H1 (cell line): ENCODE results near the gene CST1. TPM values are rescaled to one million over a fixed set of nuclear protein-coding genes. Genes with fewer than 3 reads are reported as not detected.

Experiments
- CTCF ChIA-PET: fragments of 300-600 bp; sonication (Branson Sonifier 250); formaldehyde crosslinking; loops from one replicate; lab custom pipeline; 2021; ENCODE audit not compliant: partially characterized antibody; lab: Charles Lee
- POLR2A ChIA-PET: fragments of 300-600 bp; sonication (Branson Sonifier 250); formaldehyde crosslinking; loops from one replicate; lab custom pipeline; 2021; ENCODE audit warnings: inconsistent platforms; ENCODE audit not compliant: partially characterized antibody; lab: Charles Lee
- DNase-seq, 2 experiments: peaks; one replicate each; pipeline versions ENCODE4 v3.0.0 to v3.0.0-alpha.2; 2010 to 2022; ENCODE audit warnings: low spot score in 2 of 2, low read depth in 1 of 2, mixed read lengths in 1 of 2
- FAIRE-seq: peaks from 2 replicates; lab custom pipeline; 2011; peaks lifted over from hg19 to GRCh38; lab: Jason Lieb, UNC
- H2AFZ ChIP-seq: 2 replicates; pipeline ENCODE4 v1.8.1; 2012; ENCODE audit warnings: low read length, inconsistent platforms
- H2AK5ac ChIP-seq: 2 replicates; pipeline ENCODE4 v1.6.1; 2013; ENCODE audit warnings: low read depth, low read length
- H2BK120ac ChIP-seq: replicated peaks from 2 replicates; pipeline ENCODE3; 2013; ENCODE audit warnings: low read depth, low read length, inconsistent platforms
- H2BK12ac ChIP-seq: 2 replicates; pipeline ENCODE4 v1.6.1; 2013; ENCODE audit warnings: low read depth, low read length
- H2BK15ac ChIP-seq: 2 replicates; pipeline ENCODE4 v1.6.1; 2013; ENCODE audit warnings: low read length
- H2BK20ac ChIP-seq: 2 replicates; pipeline ENCODE4 v1.6.1; 2013; ENCODE audit warnings: low read length
- H2BK5ac ChIP-seq: 2 replicates; pipeline ENCODE4 v1.6.1; 2013; ENCODE audit warnings: low read depth, low read length
- H3K14ac ChIP-seq: 2 replicates; pipeline ENCODE4 v1.6.1; 2013; ENCODE audit warnings: inconsistent platforms; ENCODE audit not compliant: insufficient read length
- H3K18ac ChIP-seq: 2 replicates; pipeline ENCODE4 v1.6.1; 2013; ENCODE audit warnings: low read length; ENCODE audit errors: extremely low read depth
- H3K23ac ChIP-seq: 2 replicates; pipeline ENCODE4 v1.6.1; 2013; ENCODE audit warnings: inconsistent platforms; ENCODE audit not compliant: insufficient read length
- H3K23me2 ChIP-seq: 2 replicates; pipeline ENCODE4 v1.6.1; 2013; ENCODE audit warnings: low read depth, low read length
- H3K27ac ChIP-seq: 2 replicates; pipeline ENCODE4 v1.6.1; 2011; ENCODE audit warnings: low read depth, low read length, inconsistent platforms
- H3K27me3 ChIP-seq, 4 experiments: replicated peaks in 1 of 4; 1 replicate in 1 of 4; 2 replicates in 3 of 4; pipeline versions ENCODE4 v1.6.1 to v1.8.1; 2011 to 2013; ENCODE audit warnings: low read length in 3 of 4, mild to moderate bottlenecking in 3 of 4, inconsistent platforms in 2 of 4, mixed read lengths in 2 of 4, moderate library complexity in 1 of 4; ENCODE audit not compliant: control insufficient read depth in 3 of 4, insufficient read depth in 3 of 4; ENCODE audit errors: extremely low read depth in 1 of 4
- H3K36me3 ChIP-seq, 4 experiments: 2 replicates each; pipeline versions ENCODE4 v1.6.1 to v1.8.1; 2011 to 2013; ENCODE audit warnings: mild to moderate bottlenecking in 4 of 4, low read length in 3 of 4, moderate library complexity in 2 of 4, control low read depth in 1 of 4, inconsistent platforms in 1 of 4; ENCODE audit not compliant: insufficient read depth in 4 of 4, control insufficient read depth in 2 of 4
- H3K4ac ChIP-seq: replicated peaks from 2 replicates; pipeline ENCODE3; 2013; ENCODE audit warnings: low read length, low read depth, mixed read lengths, inconsistent platforms; ENCODE audit not compliant: insufficient read length
- H3K4me1 ChIP-seq, 4 experiments: replicated peaks in 1 of 4; 1 replicate in 1 of 4; 2 replicates in 3 of 4; pipeline versions ENCODE4 v1.6.1 to v1.8.1; 2011 to 2013; ENCODE audit warnings: low read length in 3 of 4, inconsistent platforms in 2 of 4, mixed read lengths in 1 of 4; ENCODE audit not compliant: insufficient read depth in 4 of 4, control insufficient read depth in 3 of 4
- H3K4me2 ChIP-seq, 2 experiments: 2 replicates each; pipeline versions ENCODE4 v1.6.1 to v1.8.1; 2011 to 2013; ENCODE audit warnings: low read depth in 2 of 2, low read length in 2 of 2, control low read depth in 1 of 2, inconsistent platforms in 1 of 2, mild to moderate bottlenecking in 1 of 2; ENCODE audit not compliant: insufficient read depth in 1 of 2
- H3K4me3 ChIP-seq, 4 experiments: fragments of 200-600, 300-600 bp in 1 of 4; sonication (generic), shearing (Covaris generic), sonication (Bioruptor Twin) in 1 of 4; 2 replicates each; pipeline versions ENCODE4 v1.5.1 to v1.8.1; 2011 to 2016; ENCODE audit warnings: low read length in 4 of 4, low read depth in 3 of 4, control low read depth in 2 of 4, inconsistent platforms in 2 of 4, mild to moderate bottlenecking in 2 of 4, mixed read lengths in 1 of 4, moderate library complexity in 1 of 4; ENCODE audit not compliant: insufficient read depth in 2 of 4; ENCODE audit errors: extremely low read depth in 1 of 4
- H3K56ac ChIP-seq: replicated peaks from 2 replicates; pipeline ENCODE3; 2013; ENCODE audit warnings: low read depth, mild to moderate bottlenecking, mixed read lengths, low read length, inconsistent platforms; ENCODE audit not compliant: insufficient read length
- H3K79me1 ChIP-seq: 2 replicates; pipeline ENCODE4 v1.6.1; 2013; ENCODE audit warnings: low read depth, low read length, control low read depth
- H3K79me2 ChIP-seq, 2 experiments: 2 replicates each; pipeline versions ENCODE4 v1.6.1 to v1.8.1; 2012 to 2013; ENCODE audit warnings: low read length in 2 of 2, mild to moderate bottlenecking in 2 of 2, inconsistent platforms in 1 of 2; ENCODE audit not compliant: insufficient read depth in 2 of 2, control insufficient read depth in 1 of 2
- H3K9ac ChIP-seq, 4 experiments: replicated peaks in 1 of 4; 1 replicate in 1 of 4; 2 replicates in 3 of 4; pipeline versions ENCODE4 v1.6.1 to v1.8.1; 2011 to 2013; ENCODE audit warnings: low read depth in 3 of 4, low read length in 3 of 4, control low read depth in 2 of 4, mild to moderate bottlenecking in 2 of 4, moderate library complexity in 2 of 4, inconsistent platforms in 1 of 4; ENCODE audit errors: extremely low read depth in 1 of 4
- H3K9me3 ChIP-seq, 2 experiments: 2 replicates each; pipeline versions ENCODE4 v1.6.1 to v1.8.1; 2012 to 2013; ENCODE audit warnings: mild to moderate bottlenecking in 2 of 2, moderate library complexity in 2 of 2, control low read depth in 1 of 2, inconsistent platforms in 1 of 2, low read depth in 1 of 2, low read length in 1 of 2, mixed read lengths in 1 of 2; ENCODE audit not compliant: insufficient read depth in 2 of 2
- H4K20me1 ChIP-seq, 2 experiments: replicated peaks in 1 of 2; 2 replicates each; pipeline versions ENCODE3 to v1.8.1; 2011 to 2013; ENCODE audit warnings: inconsistent platforms in 2 of 2, low read length in 2 of 2, mild to moderate bottlenecking in 1 of 2; ENCODE audit not compliant: insufficient read depth in 2 of 2, control insufficient read depth in 1 of 2
- H4K5ac ChIP-seq: 2 replicates; pipeline ENCODE4 v1.6.1; 2013; ENCODE audit warnings: low read length, low read depth, mixed read lengths, inconsistent platforms; ENCODE audit not compliant: insufficient read length
- H4K8ac ChIP-seq: 2 replicates; pipeline ENCODE4 v1.8.0; 2013; ENCODE audit warnings: mild to moderate bottlenecking, moderate library complexity, low read length, inconsistent platforms; ENCODE audit not compliant: insufficient read depth; ENCODE audit errors: extremely low read depth
- H4K91ac ChIP-seq: replicated peaks from 2 replicates; pipeline ENCODE3; 2013; ENCODE audit warnings: low read length, mixed read lengths, inconsistent platforms; ENCODE audit not compliant: insufficient read length
- BACH1 ChIP-seq: IDR thresholded peaks from 2 replicates; pipeline ENCODE4 v1.6.1; 2012; ENCODE audit warnings: low read length, improper control_type of control experiment
- BCL11A ChIP-seq, 2 experiments: IDR thresholded peaks; one replicate each; pipeline ENCODE4 v1.6.1; 2011; ENCODE audit warnings: low read depth in 2 of 2, low read length in 2 of 2, mild to moderate bottlenecking in 2 of 2
- CHD2 ChIP-seq: IDR thresholded peaks from 2 replicates; pipeline ENCODE4 v1.6.1; 2012; ENCODE audit warnings: low read length, improper control_type of control experiment
- CTCF ChIP-seq, 3 experiments: IDR thresholded peaks; 1 replicate in 2 of 3; 2 replicates in 1 of 3; pipeline versions ENCODE4 v1.5.1 to v1.6.1; 2011; ENCODE audit warnings: low read length in 3 of 3, mild to moderate bottlenecking in 3 of 3, inconsistent platforms in 2 of 3, low read depth in 1 of 3, moderate library complexity in 1 of 3; ENCODE audit not compliant: insufficient read depth in 1 of 3; ENCODE audit errors: control extremely low read depth in 1 of 3
- GABPA ChIP-seq: IDR thresholded peaks from 2 replicates; pipeline ENCODE4 v1.6.1; 2011; ENCODE audit warnings: mild to moderate bottlenecking, low read length, moderate library complexity, borderline replicate concordance; ENCODE audit not compliant: insufficient read depth
- HDAC2 ChIP-seq, 2 experiments: fragments of 300-600 bp in 1 of 2; sonication (generic) in 1 of 2; IDR thresholded peaks; 2 replicates each; pipeline ENCODE4 v1.6.1; 2011 to 2012; ENCODE audit warnings: low read depth in 2 of 2, low read length in 2 of 2, mild to moderate bottlenecking in 2 of 2, moderate library complexity in 2 of 2, borderline replicate concordance in 1 of 2, inconsistent platforms in 1 of 2
- SP1 ChIP-seq: IDR thresholded peaks from 2 replicates; pipeline ENCODE4 v1.6.1; 2011; ENCODE audit warnings: low read depth, low read length
- TCF12 ChIP-seq: IDR thresholded peaks from 2 replicates; pipeline ENCODE4 v1.6.1; 2011; ENCODE audit warnings: low read depth, mild to moderate bottlenecking, low read length
- WGBS, 2 experiments: shearing (Covaris generic) in 1 of 2; methylation state at CpG; one replicate each; pipeline versions ENCODE4 v1.1.6 to v1.1.7; 2013 to 2015; ENCODE audit warnings: low lambda C conversion rate in 2 of 2, mixed read lengths in 2 of 2, inconsistent platforms in 1 of 2, low coverage in 1 of 2, missing lambda C conversion rate in 1 of 2; ENCODE audit not compliant: insufficient replicate concordance in 2 of 2, insufficient coverage in 1 of 2, insufficient read length in 1 of 2; ENCODE audit errors: extremely low coverage in 1 of 2, missing lambda C conversion rate in 1 of 2; 5-methylcytosine and 5-hydroxymethylcytosine counted together
- polyA plus RNA-seq, 7 experiments: library from polyadenylated mRNA; depleted of rRNA in 3 of 7; stranded (reverse) in 5 of 7; unstranded in 2 of 7; fragments of >200 nt in 5 of 7; fragments of 200-250 nt in 2 of 7; gene quantifications; 1 replicate in 5 of 7; 2 replicates in 1 of 7; 4 replicates in 1 of 7; pipeline versions ENCODE4 v1.2.1 to v1.2.3, GENCODE V29; 2011 to 2013; ENCODE audit warnings: missing spikeins in 2 of 7, mixed read lengths in 2 of 7
- total RNA-seq: library from RNA; stranded (reverse); fragmentation: NEBNext Ultra II Directional; extraction: Animal tissue kit (Norgen Biotek cat#: 25700); gene quantifications from 2 replicates; pipeline ENCODE4 v1.2.1, GENCODE V29; 2021
- TF ChIP-seq, protein P1 (sequence below): IDR thresholded peaks from 2 replicates; pipeline ENCODE4 v1.6.1; 2011; ENCODE audit warnings: low read length, improper control_type of control experiment

The CST1 gene
- total and polyA plus RNA-seq, 2 of the 8 experiments (the other 6 are each of a cell fraction or from before 2014, with no cell fraction given) = 2.3 to 2.9 TPM

DNA sequence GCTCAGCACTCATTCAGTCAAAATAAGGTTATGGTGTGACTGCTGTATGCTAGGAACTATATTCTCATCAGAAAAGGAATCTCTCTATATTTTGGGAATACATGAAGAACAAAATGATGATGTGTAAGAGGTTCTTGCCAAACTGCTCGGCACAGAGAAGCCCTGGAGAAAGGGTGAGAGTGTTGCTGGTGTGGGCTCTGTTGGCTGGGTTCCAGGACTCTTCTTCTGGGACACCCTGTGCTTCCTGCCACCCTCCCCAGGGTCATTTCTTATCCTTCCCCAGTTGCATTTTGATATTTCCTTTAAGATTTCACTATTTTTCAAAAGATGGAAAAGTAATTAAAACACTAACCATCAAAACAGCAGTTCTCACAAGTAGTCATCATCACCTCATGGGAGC, 28.8 kb downstream of the CST1 start:
- H3K4me3 ChIP-seq = no peak overlapping the region
- no peak overlapping the region for H3K9ac ChIP-seq
- no peak overlapping the region for H2AFZ ChIP-seq
- H3K4me2 ChIP-seq = no peak overlapping the region
- peaks cover 10% of the 10 kb centered on the region; the same call in 1 of the 2 replicates for H3K23me2 ChIP-seq
- H3K4me1 ChIP-seq = no peaks in the 10 kb centered on the region
- H3K14ac ChIP-seq = no peak overlapping the region
- H4K91ac ChIP-seq = no peak overlapping the region
- peaks cover 0 to 4% of the 10 kb centered on the region in 2 experiments for H4K20me1 ChIP-seq
- no peak overlapping the region for H2BK5ac ChIP-seq
- CTCF ChIA-PET = interaction anchor here (0.6 to 1.2 kb wide), 2 partner anchors 111 to 215 kb away, joined by 3 read pairs; no protein-coding TSS in a partner anchor
- no peak overlapping the region for H3K4ac ChIP-seq
- H2BK20ac ChIP-seq = no peak overlapping the region
- H2AK5ac ChIP-seq = no peak overlapping the region
- no peak overlapping the region for H2BK120ac ChIP-seq
- H3K56ac ChIP-seq = no peak overlapping the region
- no peak overlapping the region for H3K27ac ChIP-seq
- H3K9me3 ChIP-seq = no peaks in the 10 kb centered on the region
- no peak overlapping the region for H2BK15ac ChIP-seq
- no peak overlapping the region for H3K23ac ChIP-seq
- POLR2A ChIA-PET = no interaction called here
- H3K18ac ChIP-seq = no peak overlapping the region
- no peaks in the 10 kb centered on the region for H3K79me1 ChIP-seq
- no peak for TF ChIP-seq CHD2
- TF ChIP-seq, protein P1, sequence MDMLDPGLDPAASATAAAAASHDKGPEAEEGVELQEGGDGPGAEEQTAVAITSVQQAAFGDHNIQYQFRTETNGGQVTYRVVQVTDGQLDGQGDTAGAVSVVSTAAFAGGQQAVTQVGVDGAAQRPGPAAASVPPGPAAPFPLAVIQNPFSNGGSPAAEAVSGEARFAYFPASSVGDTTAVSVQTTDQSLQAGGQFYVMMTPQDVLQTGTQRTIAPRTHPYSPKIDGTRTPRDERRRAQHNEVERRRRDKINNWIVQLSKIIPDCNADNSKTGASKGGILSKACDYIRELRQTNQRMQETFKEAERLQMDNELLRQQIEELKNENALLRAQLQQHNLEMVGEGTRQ = no peak
- TF ChIP-seq CTCF (IDR thresholded peaks at IDR 0.05; ENCODE audit: control extremely low read depth in 1 of 3, insufficient read depth in 1 of 3, low read depth in 1 of 3, low read length in 3 of 3) = no peak
- TF ChIP-seq BACH1 = no peak
- TF ChIP-seq SP1 = no peak
- no peak for TF ChIP-seq GABPA
- no peak for TF ChIP-seq TCF12
- TF ChIP-seq HDAC2 (IDR thresholded peaks at IDR 0.05; ENCODE audit: borderline replicate concordance in 1 of 2, low read depth in 2 of 2, low read length in 2 of 2) = no peak
- no peak for TF ChIP-seq BCL11A (IDR thresholded peaks at IDR 0.05; ENCODE audit: low read depth in 2 of 2, low read length in 2 of 2)
- no peaks in the 10 kb centered on the region for H3K36me3 ChIP-seq
- FAIRE-seq (no peak), DNase-seq (no peak)
- no peak overlapping the region for H4K5ac ChIP-seq
- no peak overlapping the region for H4K8ac ChIP-seq
- no peak overlapping the region for H2BK12ac ChIP-seq
- no peaks in the 10 kb centered on the region for H3K79me2 ChIP-seq
- H3K27me3 ChIP-seq = no peaks in the 10 kb centered on the region
- WGBS, 2 experiments = 89% methylated on average over 1 of the region's 1 CpG; no CpG with 5 or more reads in 1 of the 2 experiments
